Measurements from ENCODE around the gene PLIN1. TPM values are rescaled to one million over a fixed set of nuclear protein-coding genes. Genes with fewer than 3 reads are reported as not detected.
A peak's percentile ranks its signal among the peaks of the same experiment; 100 is the strongest.

PLIN1 gene
- total and polyA plus RNA-seq, 7 donors: 0.79 to 8.3 (median 4.4) TPM

GRCh38 chr15:89648106-89649012 is 30.8 kb downstream of the PLIN1 start:
- Histone ChIP-seq H3K27me3 (ENCODE audit: insufficient read depth in 3 of 3, low read length in 2 of 3) (peaks cover 0 to 7% (median 5%) of the 10 kb centered on the region in 3 donors), H3K4me1 (no peaks in the 10 kb centered on the region), H3K27ac (no peak overlapping the region), H3K9me3 (no peaks in the 10 kb centered on the region), H3K4me3 (no peak overlapping the region), H3K36me3 (ENCODE audit: insufficient read depth in 1 of 2, low read depth in 1 of 2) (no peaks in the 10 kb centered on the region)
- ATAC-seq: no peak
- WGBS, 3 donors: 85 to 87% (median 85%) methylated on average over 81 to 102 of the region's 102 CpGs
- intact Hi-C loops (cut with DNase I): no loop called here
- TF ChIP-seq, protein P1, sequence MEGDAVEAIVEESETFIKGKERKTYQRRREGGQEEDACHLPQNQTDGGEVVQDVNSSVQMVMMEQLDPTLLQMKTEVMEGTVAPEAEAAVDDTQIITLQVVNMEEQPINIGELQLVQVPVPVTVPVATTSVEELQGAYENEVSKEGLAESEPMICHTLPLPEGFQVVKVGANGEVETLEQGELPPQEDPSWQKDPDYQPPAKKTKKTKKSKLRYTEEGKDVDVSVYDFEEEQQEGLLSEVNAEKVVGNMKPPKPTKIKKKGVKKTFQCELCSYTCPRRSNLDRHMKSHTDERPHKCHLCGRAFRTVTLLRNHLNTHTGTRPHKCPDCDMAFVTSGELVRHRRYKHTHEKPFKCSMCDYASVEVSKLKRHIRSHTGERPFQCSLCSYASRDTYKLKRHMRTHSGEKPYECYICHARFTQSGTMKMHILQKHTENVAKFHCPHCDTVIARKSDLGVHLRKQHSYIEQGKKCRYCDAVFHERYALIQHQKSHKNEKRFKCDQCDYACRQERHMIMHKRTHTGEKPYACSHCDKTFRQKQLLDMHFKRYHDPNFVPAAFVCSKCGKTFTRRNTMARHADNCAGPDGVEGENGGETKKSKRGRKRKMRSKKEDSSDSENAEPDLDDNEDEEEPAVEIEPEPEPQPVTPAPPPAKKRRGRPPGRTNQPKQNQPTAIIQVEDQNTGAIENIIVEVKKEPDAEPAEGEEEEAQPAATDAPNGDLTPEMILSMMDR (IDR thresholded peaks at IDR 0.05): no peak
- no peak for DNase-seq

- ATAC-seq (peak; percentile 77 to 95 (median 79)), DNase-seq (peak; percentile 84 to 89)
- 49 to 54% (median 52%) methylated on average over 23 to 25 of the region's 25 CpGs for WGBS, 3 donors
- Histone ChIP-seq H3K4me1 (no peaks in the 10 kb centered on the region), H3K27ac (no peak overlapping the region), H3K4me3 (no peak overlapping the region), H3K27me3 (ENCODE audit: insufficient read depth in 3 of 3, low read length in 2 of 3) (no peaks in the 10 kb centered on the region), H3K36me3 (ENCODE audit: insufficient read depth in 1 of 2, low read depth in 1 of 2) (no peaks in the 10 kb centered on the region), H3K9me3 (no peaks in the 10 kb centered on the region)
- TF ChIP-seq, protein P1 (IDR thresholded peaks at IDR 0.05): peak; percentile 75
- intact Hi-C loops (cut with DNase I): no loop called here
Measured at GRCh38 chr15:89647191-89647851, 31.8 kb downstream of the PLIN1 start.

- Histone ChIP-seq H3K9me3 (no peaks in the 10 kb centered on the region), H3K4me3 (no peak overlapping the region), H3K4me1 (no peaks in the 10 kb centered on the region), H3K36me3 (ENCODE audit: insufficient read depth in 1 of 2, low read depth in 1 of 2) (no peaks in the 10 kb centered on the region), H3K27ac (no peak overlapping the region), H3K27me3 (ENCODE audit: insufficient read depth in 3 of 3, low read length in 2 of 3) (no peaks in the 10 kb centered on the region)
- ATAC-seq (peak in 2 of 4 donors; percentile 8 to 10), DNase-seq (no peak)
- intact Hi-C loops (cut with DNase I): no loop called here
- TF ChIP-seq, protein P1 (IDR thresholded peaks at IDR 0.05): no peak
- WGBS, 3 donors: 82 to 90% (median 88%) methylated on average over 21 to 22 of the region's 22 CpGs
Measured at GRCh38 chr15:89646416-89647141, 32.6 kb downstream of the PLIN1 start.

DNA sequence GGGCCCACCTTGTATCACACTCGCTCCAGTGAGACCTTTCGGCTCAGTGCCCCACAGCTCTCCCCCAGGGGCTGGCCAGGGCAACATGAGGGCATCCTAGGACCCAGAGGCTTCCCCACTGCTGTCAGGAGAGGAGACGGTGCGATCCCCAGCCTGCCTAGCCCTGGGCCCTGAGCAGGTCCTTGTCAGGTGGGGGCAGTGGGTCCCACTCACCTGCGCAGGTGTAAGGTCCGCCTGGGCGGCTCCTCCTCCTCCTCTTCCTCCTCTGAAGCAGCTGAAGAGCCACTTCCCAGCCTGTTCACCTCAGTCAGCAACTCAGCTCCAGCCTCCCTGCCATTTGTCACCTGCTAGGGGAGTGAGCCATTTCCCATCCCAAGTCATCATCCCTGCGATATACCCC is 33.5 kb downstream of the PLIN1 start:
- H3K4me1 ChIP-seq: no peaks in the 10 kb centered on the region
- WGBS, 3 donors: 90 to 98% (median 95%) methylated on average over 6 to 8 of the region's 8 CpGs
- intact Hi-C loops (cut with DNase I): no loop called here
- TF ChIP-seq, protein P1 (IDR thresholded peaks at IDR 0.05): no peak
- no peak overlapping the region for H3K4me3 ChIP-seq
- no peak overlapping the region for H3K27ac ChIP-seq
- H3K27me3 ChIP-seq (ENCODE audit: insufficient read depth in 3 of 3, low read length in 2 of 3): no peaks in the 10 kb centered on the region
- ATAC-seq (no peak), DNase-seq (no peak)
- no peaks in the 10 kb centered on the region for H3K9me3 ChIP-seq
- H3K36me3 ChIP-seq (ENCODE audit: insufficient read depth in 1 of 2, low read depth in 1 of 2): no peaks in the 10 kb centered on the region

Measured in psoas muscle (tissue), 8 donors.